DMS79 treated with DMSO at 0.1 percent for 48 hours (cell line): ENCODE measurements around the gene CEP128.
A peak's percentile ranks its signal among the peaks of the same experiment; 100 is the strongest.

ENCODE experiments used
- DNase-seq: peaks from one replicate; lab custom pipeline; 2025; lab: John Stamatoyannopoulos, UW

Gene CEP128

GRCh38 chr14:80901260-80901659 is 40.3 kb downstream of the CEP128 start:
- DNase-seq = peak; percentile 71

- no peak for DNase-seq
Observed at GRCh38 chr14:80872645-80873044, 68.9 kb downstream of the CEP128 start.

DNA sequence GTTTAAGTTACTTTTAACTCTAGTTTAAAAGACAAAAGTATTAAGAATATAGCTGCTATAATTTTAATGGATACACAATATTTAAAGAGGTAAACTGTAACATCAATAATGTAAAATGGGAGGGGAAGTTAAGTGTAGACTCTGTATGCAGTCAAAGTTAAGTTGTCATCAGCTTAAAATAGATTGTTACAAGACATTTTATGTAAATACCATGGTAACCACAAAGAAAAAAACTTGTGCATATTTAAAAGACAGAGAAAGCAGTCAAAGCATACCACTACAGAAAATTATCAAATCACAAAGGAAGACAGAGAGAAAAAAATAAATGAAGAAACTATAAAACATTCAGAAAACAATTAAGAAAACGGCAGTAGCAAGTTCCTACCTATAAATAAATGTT is 73.3 kb downstream of the CEP128 start:
- no peak for DNase-seq

DNA sequence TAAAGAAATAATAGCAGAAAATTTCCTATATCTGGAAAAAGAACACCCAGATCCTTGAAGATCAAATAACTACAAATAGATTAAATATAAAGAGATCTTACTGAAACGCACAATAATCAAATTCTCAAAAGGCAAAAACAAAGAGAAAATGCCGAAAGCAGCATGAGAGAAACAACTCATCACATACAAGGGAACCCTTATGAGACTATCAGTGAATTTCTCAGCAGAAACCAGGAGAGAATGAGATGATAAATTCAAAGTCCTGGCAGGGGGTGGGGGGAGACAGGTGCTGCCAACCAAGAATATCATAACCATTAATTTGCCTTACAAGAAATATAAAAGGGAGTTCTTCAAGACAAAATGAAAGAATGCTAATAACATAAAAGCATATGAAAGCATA is 73.7 kb downstream of the CEP128 start:
- no peak for DNase-seq

DNA sequence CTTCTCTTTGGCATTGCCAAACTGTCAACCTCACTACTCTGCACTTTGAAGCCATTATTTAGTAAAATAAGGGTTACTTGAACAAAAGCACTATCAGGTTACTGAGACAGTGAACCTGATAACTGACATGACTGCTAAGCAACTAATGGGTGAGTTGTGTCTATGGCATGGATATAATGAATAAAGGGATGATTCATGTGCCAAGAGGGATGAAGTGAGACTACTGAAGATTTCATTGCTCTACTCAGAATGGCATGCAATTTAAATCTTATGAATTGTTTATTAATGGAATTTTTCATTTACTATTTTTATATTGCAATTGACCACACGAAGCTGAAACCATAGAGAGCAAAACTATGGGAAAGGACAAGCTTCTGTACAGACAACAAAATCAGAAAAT is 74.4 kb downstream of the CEP128 start:
- DNase-seq = no peak

- DNase-seq = no peak
Observed at GRCh38 chr14:80865565-80865964, 76.0 kb downstream of the CEP128 start.

- DNase-seq = no peak
Observed at GRCh38 chr14:80862983-80863382, 78.6 kb downstream of the CEP128 start.

DNA sequence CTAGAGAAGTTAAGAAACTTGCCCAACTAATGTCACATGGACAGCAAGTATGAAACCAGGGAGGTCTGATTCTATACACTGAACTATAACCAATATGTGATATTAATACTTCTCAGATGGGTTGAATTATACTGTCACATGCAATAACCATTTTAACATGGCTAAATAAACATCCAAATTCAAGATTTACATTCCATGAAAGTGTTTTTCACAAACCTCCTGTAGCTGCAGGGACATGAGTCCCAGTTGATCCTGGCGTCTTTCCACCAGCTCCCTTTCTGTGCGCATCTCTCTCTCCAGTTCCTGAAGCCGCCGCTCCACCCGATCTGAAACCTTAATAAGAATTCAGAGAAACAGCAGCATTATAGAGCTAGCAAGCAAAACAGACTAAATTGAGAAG is 79.0 kb downstream of the CEP128 start:
- no peak for DNase-seq

GRCh38 chr14:80850197-80850814 is 91.2 kb downstream of the CEP128 start:
- peak; percentile 45 for DNase-seq

- no peak for DNase-seq
Observed at GRCh38 chr14:80847070-80847469, 94.5 kb downstream of the CEP128 start.

- no peak for DNase-seq
Observed at GRCh38 chr14:80845856-80846255, 95.7 kb downstream of the CEP128 start.

DNA sequence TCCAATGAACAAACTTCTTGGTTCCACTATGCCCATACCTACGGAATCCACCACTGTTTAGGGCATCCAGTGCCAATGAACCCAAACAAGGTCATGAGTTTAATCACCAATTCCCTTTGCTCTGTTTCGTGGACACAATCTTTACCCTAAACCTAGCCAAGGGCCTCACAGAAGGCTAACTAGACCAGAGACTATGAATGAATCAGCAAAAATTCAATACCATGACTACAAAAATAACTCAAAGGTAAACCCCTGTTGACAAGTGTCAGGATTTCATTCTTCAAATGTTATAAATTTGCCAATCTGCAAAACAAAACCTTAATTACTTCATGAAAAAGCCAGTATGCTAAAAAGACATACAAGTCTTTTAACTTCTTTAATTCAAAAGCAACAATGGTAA is 96.7 kb downstream of the CEP128 start:
- DNase-seq = no peak

- DNase-seq = no peak
Observed at GRCh38 chr14:80839743-80840142, 101.8 kb downstream of the CEP128 start.

DNA sequence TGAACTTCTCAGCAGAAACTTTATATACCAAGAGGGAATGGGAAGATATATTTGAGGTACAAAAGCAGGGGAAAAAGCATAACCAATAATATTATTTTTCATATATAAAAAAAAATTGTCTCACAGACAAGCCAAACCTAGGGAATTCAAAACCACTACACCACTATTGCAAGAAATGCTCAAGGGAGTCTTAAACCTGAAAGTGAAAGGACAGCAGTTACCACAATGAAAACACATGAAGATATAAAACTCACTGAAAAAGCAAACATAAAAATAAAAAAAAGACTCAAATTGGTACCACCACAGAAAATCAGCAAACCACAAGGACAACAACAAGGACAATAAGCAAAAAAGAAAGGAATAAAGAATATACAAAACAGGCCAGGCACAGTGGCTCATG is 131.9 kb downstream of the CEP128 start:
- no peak for DNase-seq

DNA sequence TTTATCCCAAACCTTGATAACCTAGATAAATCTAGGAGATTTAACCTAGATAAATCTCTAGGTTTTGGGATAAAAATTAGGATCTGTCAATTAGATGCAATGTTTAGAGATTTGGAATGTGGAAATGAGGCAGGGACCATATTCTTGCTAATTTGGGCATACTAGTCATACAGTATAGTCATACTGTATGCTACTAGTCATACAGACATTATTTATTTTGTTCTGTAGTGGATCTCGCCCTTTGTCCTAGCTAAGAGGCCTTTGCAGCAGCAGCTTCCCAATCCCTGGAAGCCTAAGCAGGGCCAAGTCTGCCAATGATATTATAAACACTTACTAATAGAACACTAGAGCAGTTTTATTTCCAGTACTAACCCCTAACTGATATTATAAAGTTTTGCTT is 136.4 kb downstream of the CEP128 start:
- no peak for DNase-seq

- no peak for DNase-seq
Observed at GRCh38 chr14:80798878-80799277, 142.7 kb downstream of the CEP128 start.

GRCh38 chr14:80798211-80798610 is 143.3 kb downstream of the CEP128 start:
- no peak for DNase-seq

DNA sequence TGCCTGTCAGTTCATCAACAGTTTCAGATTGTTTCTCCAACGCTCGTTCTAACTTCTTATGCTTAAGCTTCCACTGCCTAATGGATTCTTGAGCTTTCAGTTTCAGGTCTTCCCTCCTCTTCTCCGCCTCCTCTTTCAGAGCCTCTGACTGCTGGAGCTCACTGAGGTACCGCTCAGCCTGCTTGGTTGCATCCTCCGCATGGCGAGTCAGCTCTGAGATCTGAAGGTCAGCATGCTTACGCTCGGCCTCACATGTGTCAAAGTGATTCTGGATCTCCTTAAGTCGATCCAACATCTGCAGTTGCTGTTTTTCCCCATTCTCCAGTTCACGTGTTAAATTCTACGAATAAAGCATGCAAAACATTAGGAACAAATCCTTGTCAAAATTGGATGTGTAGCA is 148.8 kb downstream of the CEP128 start:
- DNase-seq = no peak

DNA sequence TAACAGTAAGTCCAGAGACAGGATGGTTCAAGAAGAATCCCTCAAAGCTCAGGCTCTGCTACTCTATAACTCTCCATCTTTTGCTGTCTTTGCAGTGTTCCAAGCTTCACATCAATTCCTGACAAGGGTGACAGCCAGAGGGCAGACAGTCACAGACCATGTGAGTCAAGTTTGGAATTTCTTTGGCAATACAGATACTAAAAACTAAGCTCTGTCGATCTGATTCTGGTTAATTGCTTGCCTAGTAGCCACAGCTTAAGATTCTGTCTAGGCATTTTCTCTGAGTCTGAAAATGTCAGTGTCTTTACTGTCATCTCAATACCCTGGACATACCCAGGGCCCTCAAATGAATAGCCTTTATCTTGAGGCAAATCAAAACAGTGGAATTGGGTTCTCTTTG is 153.7 kb downstream of the CEP128 start:
- DNase-seq = no peak

DNA sequence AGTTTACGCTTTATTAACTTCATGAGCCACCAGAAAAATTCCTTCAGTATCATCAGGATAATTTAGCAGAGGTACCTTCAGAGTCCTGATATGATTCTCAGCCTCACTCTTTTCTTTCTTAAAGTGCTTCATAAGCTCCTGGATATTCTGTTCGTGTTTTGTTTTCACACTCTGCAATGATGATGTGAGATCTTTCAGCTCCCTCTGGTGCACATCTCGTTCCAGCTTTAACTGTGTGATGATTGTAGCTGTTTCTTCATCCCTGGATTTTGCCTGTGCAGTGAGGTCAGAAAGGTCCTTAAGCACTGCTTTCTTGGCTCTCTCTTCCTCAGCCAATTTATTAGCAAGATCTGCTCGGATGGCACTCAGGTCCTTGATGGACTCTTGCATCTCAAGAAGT is 156.7 kb downstream of the CEP128 start:
- DNase-seq = no peak

GRCh38 chr14:80781972-80782367 is 159.6 kb downstream of the CEP128 start:
- DNase-seq = no peak

- no peak for DNase-seq
Observed at GRCh38 chr14:80780500-80780899, 161.0 kb downstream of the CEP128 start.

DNA sequence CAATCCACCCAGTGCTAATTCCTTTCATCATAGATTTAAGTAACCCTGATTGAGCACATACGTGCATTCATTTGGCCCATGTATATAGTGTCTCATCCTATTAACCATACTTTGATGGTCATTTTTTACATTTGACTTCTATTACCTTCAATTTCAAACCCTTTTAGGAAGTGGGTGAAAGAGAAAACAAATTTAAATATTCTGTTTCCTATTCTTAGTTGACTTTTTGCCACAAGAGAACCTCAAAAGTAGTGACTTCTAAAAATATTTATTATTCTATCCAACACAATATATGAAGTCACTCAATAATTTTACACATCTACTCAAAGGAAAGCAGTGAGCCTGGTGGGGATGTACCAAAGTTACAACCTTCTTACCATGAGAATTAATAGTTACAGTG is 164.9 kb downstream of the CEP128 start:
- DNase-seq = no peak

- DNase-seq = no peak
Observed at GRCh38 chr14:80776186-80776585, 165.4 kb downstream of the CEP128 start.

GRCh38 chr14:80772504-80772903 is 169.0 kb downstream of the CEP128 start:
- DNase-seq = no peak
